HG02970 (cell line): ENCODE results near the gene CANT1.
"Not testable (repeated sequence)": the region's sequence is repeated elsewhere in the genome, so short reads cannot be mapped to it uniquely, and the experiment has no call there.

Source experiments
- ATAC-seq: cut with Tn5 transposase; IDR thresholded peaks from one replicate; pipeline ENCODE4 v1.9.1; 2021; ENCODE audit warnings: mild to moderate bottlenecking, moderate library complexity, moderate number of reproducible peaks; ENCODE audit not compliant: unreplicated experiment, low FRiP score

The CANT1 gene

DNA sequence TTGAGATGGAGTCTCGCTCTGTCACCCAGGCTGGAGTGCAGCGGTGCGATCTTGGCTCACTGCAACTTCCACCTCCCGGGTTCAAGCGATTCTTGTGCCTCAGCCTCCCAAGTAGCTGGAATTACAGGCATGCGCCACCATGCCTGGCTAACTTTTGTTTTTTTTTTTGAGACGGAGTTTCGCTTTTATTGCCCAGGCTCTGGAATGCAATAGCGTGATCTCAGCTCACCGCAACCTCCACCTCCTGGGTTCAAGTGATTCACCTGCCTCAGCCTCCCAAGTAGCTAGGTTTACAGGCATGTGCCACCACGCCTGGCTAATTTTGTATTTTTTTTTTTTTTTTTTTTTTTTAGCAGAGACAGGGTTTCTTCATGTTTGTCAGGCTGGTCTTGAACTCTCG lies 64.1 kb downstream of the CANT1 start:
- not testable (repeated sequence) for ATAC-seq

DNA sequence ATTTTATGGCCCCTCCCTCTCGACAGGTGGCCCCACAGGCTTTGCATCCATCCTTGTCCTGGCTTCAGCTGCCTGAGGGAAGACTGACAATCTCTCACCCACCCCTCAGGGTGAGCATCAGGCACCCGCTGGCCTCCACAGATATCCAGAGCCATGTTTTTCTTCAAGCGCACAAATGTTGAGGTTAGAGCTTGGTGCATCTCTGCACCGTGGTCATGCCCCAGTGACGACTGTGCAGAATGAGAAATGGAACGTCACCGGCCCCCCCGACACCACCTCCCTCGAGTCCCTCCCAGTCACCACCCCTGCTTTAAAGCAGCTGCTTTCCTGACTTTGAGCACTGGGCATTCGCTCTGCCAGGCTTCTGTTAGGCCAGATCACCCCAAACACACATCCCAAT lies 64.6 kb downstream of the CANT1 start:
- ATAC-seq, result no peak

DNA sequence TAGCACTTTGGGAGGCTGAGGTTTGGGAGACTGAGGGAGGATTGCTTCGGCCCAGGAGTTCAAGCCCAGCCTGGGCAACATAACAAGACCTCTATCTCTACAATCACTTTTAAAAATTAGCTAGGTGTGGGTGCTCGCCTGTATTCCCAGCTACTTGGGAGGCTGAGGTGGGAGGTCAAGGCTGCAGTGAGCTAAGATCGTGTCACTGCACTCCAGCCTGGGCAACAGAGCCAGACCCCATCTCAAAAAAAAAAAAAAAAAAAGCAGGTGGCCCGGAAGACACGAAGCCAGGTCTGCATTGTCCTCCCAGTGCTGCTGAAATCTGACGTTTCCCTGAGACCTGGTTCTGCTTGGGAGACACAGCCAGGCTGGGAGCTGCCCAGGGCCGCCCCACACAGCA lies 65.5 kb downstream of the CANT1 start:
- no peak for ATAC-seq
